Suprapubic skin (tissue), 4 donors: ENCODE results near the gene REPIN1. TPM values are rescaled to one million over a fixed set of nuclear protein-coding genes. Genes with fewer than 3 reads are reported as not detected.

ENCODE experiments used
- DNase-seq, 2 donors: peaks; one replicate each; pipeline ENCODE4 v3.0.0-alpha.2; 2019; ENCODE audit warnings: low spot score in 2 of 2
- H3K27ac ChIP-seq: fragments of 200-600 bp; sonication (generic); one replicate; pipeline ENCODE4 v1.5.1; 2019
- H3K27me3 ChIP-seq: fragments of 200-600 bp; sonication (generic); one replicate; pipeline ENCODE4 v1.5.1; 2019
- H3K36me3 ChIP-seq: fragments of 200-600 bp; sonication (generic); one replicate; pipeline ENCODE4 v1.5.1; 2019
- H3K4me1 ChIP-seq: fragments of 200-600 bp; sonication (generic); one replicate; pipeline ENCODE4 v1.5.1; 2019
- H3K4me3 ChIP-seq: fragments of 200-600 bp; sonication (generic); one replicate; pipeline ENCODE4 v1.5.1; 2019; ENCODE audit warnings: mild to moderate bottlenecking
- H3K9me3 ChIP-seq: fragments of 200-600 bp; sonication (generic); one replicate; pipeline ENCODE4 v1.5.1; 2019
- CTCF ChIP-seq, 2 donors: fragments of 200-600 bp in 1 of 2; fragments of 450-650 bp in 1 of 2; sonication (generic) in 1 of 2; IDR thresholded peaks; one replicate each; pipeline ENCODE4 v1.5.1; 2016 to 2019; ENCODE audit warnings: antibody characterized with exemption in 2 of 2, mild to moderate bottlenecking in 1 of 2, moderate library complexity in 1 of 2
- EP300 ChIP-seq: sonication (generic); formaldehyde crosslinking; IDR thresholded peaks from one replicate; pipeline ENCODE4 v1.6.1; 2017; ENCODE audit warnings: antibody characterized with exemption
- POLR2A ChIP-seq, 2 donors: fragments of 450-650 bp; IDR thresholded peaks; one replicate each; pipeline ENCODE4 v1.6.1; 2017; ENCODE audit warnings: antibody characterized with exemption in 2 of 2, mild to moderate bottlenecking in 2 of 2, moderate library complexity in 2 of 2
- POLR2AphosphoS5 ChIP-seq, 3 donors: sonication (generic); formaldehyde crosslinking; IDR thresholded peaks; one replicate each; pipeline ENCODE4 v1.6.1; 2017; ENCODE audit warnings: antibody characterized with exemption in 3 of 3
- WGBS: methylation state at CpG from one replicate; pipeline ENCODE4 v1.1.5; 2018; 5-methylcytosine and 5-hydroxymethylcytosine counted together
- total RNA-seq, 4 donors: library from RNA; depleted of rRNA; stranded (reverse); fragments of >200 nt; gene quantifications; one replicate each; pipeline ENCODE4 v1.1.0, GENCODE V29; 2016

REPIN1 gene
- total RNA-seq, 4 donors from 2014 or later, result 56.1 to 75.5 (median 73.7) TPM

GRCh38 chr7:150405584-150406311 lies 37.1 kb downstream of the REPIN1 start:
- H3K27me3 ChIP-seq, result no peaks in the 10 kb centered on the region
- peak overlapping the region; percentile 84 for H3K4me3 ChIP-seq
- H3K4me1 ChIP-seq, result peaks cover 31% of the 10 kb centered on the region
- WGBS, result 9% methylated on average over 31 of the region's 35 CpGs
- TF ChIP-seq POLR2AphosphoS5 (IDR thresholded peaks at IDR 0.05), result no peak
- TF ChIP-seq POLR2A (IDR thresholded peaks at IDR 0.05), result no peak
- no peak for TF ChIP-seq EP300
- no peak for TF ChIP-seq CTCF (IDR thresholded peaks at IDR 0.05)
- no peaks in the 10 kb centered on the region for H3K9me3 ChIP-seq
- peak overlapping the region; percentile 90 for H3K27ac ChIP-seq
- peak in 1 of 2 donors; percentile 77 for DNase-seq
- peaks cover 20% of the 10 kb centered on the region for H3K36me3 ChIP-seq

- H3K4me3 ChIP-seq, result peak overlapping the region; percentile 84
- TF ChIP-seq POLR2AphosphoS5 (IDR thresholded peaks at IDR 0.05), result no peak
- no peak for TF ChIP-seq EP300
- no peak for TF ChIP-seq POLR2A (IDR thresholded peaks at IDR 0.05)
- TF ChIP-seq CTCF (IDR thresholded peaks at IDR 0.05), result no peak
- H3K27ac ChIP-seq, result peak overlapping the region; percentile 90
- WGBS, result 19% methylated on average over 2 of the region's 2 CpGs
- peaks cover 35% of the 10 kb centered on the region for H3K4me1 ChIP-seq
- H3K27me3 ChIP-seq, result no peaks in the 10 kb centered on the region
- DNase-seq, result peak in 1 of 2 donors; percentile 57
- H3K36me3 ChIP-seq, result peaks cover 23% of the 10 kb centered on the region
- H3K9me3 ChIP-seq, result no peaks in the 10 kb centered on the region
These were observed 37.6 kb downstream of the REPIN1 start for GRCh38 chr7:150406312-150406566.

- peak overlapping the region; percentile 84 for H3K4me3 ChIP-seq
- no peak for TF ChIP-seq CTCF (IDR thresholded peaks at IDR 0.05)
- no peak for TF ChIP-seq EP300
- no peaks in the 10 kb centered on the region for H3K9me3 ChIP-seq
- H3K36me3 ChIP-seq, result peaks cover 23% of the 10 kb centered on the region
- peaks cover 38% of the 10 kb centered on the region for H3K4me1 ChIP-seq
- DNase-seq, result peak; percentile 57 to 73
- 56% methylated on average over 10 of the region's 10 CpGs for WGBS
- peak overlapping the region; percentile 90 for H3K27ac ChIP-seq
- no peaks in the 10 kb centered on the region for H3K27me3 ChIP-seq
These were observed 38.2 kb downstream of the REPIN1 start for GRCh38 chr7:150406567-150407421.

- peak; percentile 68 to 76 for DNase-seq
- TF ChIP-seq POLR2A (IDR thresholded peaks at IDR 0.05), result no peak
- no peak for TF ChIP-seq POLR2AphosphoS5 (IDR thresholded peaks at IDR 0.05)
- TF ChIP-seq CTCF (IDR thresholded peaks at IDR 0.05), result no peak
- no peak for TF ChIP-seq EP300
- peaks cover 23% of the 10 kb centered on the region for H3K36me3 ChIP-seq
- WGBS, result 95% methylated on average over 63 of the region's 91 CpGs
- no peak overlapping the region for H3K27ac ChIP-seq
- H3K4me1 ChIP-seq, result peaks cover 38% of the 10 kb centered on the region
- H3K9me3 ChIP-seq, result no peaks in the 10 kb centered on the region
- no peaks in the 10 kb centered on the region for H3K27me3 ChIP-seq
- no peak overlapping the region for H3K4me3 ChIP-seq
These were observed 39.2 kb downstream of the REPIN1 start for GRCh38 chr7:150407588-150408392.
